HG03135 (cell line): ENCODE data around the gene TMEM200C.
A peak's percentile ranks its signal among the peaks of the same experiment; 100 is the strongest.

Experiments
- ATAC-seq: cut with Tn5 transposase; IDR thresholded peaks from one replicate; pipeline ENCODE4 v1.9.1; 2021; ENCODE audit warnings: mild to moderate bottlenecking, moderate library complexity; ENCODE audit not compliant: unreplicated experiment

Gene TMEM200C

DNA sequence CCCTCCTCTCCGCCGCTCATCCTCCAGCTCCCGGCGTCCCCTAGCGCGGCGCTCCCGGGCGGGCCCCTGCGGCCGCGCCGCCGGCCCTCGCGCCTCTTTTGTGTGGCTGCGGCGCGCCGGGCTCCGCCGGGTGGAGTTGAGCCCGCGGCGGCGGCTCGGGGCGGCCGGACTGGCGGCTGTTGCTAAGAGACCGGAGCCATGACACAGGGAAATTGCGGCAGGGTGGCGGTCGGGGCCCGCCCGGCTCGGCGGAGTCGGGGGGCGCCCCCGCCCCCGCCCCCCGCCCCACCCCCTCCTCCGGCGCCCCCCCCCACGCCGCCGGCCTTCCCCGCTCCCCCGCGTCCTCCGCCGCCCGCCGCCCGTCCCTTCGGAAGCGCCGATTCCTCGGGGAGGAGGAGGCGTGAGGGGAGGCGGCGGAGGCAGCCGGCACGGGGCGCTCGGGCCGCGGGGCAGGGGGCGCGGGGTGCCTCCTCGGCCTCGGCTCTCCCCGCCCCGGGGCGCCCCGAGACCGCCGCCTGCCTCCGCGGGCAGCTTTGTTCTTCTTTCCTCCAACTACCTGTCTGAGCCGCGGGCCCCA is at the start of gene TMEM200C:
Gene TMEM200C (minus strand): TSS at position 224 of the 577 bp plus-strand sequence. CDS start 3,459 bp downstream, outside the sequence.
- peak; percentile 48 for ATAC-seq

DNA sequence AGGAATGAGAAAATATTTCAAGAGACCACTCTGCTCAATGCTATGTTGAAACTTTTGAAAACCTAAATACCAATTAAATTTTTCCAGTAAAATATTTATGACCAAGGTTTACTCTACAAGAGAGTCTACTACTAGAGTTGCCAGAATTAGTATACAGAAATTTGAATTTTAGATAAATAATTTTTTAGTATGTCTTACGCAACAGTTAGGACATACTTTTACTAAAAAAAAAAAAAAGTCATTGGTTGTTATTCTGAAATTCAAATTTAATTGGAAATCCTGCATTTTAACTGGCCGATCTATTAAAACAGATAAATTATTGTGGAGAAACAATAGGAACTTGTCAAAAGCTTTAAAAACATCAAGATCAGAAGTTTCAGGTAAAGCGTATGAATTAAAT is 49.1 kb upstream of the TMEM200C start:
- ATAC-seq: no peak

DNA sequence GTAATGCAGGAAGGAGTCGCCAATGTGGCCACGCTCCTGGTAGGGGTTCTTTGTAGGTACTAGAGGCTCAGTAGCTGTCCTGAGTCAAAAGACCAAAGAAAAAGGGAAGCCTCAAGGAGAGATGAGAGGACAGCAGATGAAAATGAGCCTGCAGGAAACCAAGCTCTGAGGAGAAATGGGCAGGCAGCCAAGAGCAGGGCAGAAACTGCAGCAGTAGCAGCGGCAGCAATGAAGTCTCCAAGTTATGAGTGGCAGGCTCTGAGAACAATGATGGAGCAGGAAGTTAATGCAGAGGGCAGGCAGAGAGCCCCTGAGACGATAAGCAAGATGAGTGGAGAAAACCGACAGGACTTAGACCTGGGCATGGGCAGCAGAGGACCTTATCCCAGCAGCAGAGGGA is 48.2 kb upstream of the TMEM200C start:
- ATAC-seq: no peak

GRCh38 chr18:5942591-5942990 is 47.3 kb upstream of the TMEM200C start:
- ATAC-seq: no peak

DNA sequence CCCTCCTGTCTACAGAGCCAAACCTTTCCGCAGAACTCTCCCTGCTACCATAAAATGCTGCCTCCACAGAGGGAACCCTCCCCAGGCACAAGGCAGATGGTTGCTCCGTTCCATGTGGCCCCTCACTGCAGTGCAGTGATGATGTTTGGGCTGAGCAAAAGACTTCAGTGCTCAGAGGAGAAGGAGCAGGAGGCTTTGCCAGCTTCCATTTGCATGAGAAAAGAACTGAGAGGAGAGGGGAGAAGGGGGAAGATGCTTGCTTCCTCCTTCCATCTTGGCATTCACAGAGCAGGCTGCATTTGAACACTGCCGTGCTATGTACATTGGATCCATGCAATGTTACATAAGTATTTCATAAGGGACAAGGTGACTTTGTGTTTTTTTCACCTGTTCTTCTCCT is 46.6 kb upstream of the TMEM200C start:
- ATAC-seq: no peak

DNA sequence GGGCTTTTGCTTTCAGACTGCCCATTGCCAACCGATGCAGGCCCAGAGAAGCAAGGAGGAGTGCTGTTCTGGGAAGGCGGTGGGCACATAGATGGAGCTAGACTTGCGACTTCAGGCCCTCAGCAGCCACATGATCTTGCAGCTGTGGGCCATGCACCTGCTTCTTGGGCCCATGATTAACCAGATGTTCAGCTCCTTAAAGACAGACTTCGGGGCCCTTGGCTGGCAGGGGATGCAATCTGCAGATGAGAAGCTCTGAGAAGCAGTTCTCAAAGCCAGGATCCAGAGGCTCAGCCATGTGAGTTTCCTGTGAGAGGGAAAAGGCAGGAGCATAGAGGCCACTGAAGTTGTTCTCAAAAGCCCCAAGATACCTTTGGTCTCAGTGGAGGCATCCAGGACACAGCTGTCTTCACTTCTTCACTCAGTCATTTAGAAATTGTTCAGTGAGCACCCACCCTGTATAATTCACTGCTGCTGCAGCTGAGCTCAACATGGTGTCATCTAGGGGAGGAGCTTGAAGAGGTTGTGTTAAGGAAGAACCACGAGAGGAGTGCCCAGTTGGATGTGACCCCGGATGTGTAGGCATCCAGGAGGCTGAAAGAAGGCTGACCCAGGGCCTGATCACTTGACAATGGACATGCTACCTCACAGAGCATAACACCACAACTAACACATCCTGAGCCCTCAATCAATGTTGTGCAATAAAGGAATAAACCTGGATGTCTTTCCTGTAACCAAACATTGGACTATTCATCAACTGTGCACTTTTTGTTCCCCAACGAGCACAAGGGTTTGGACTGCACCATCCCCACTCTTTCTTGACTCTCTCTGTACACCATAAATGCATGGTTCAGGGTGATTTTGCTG is 44.7 kb upstream of the TMEM200C start:
- no peak for ATAC-seq

GRCh38 chr18:5937795-5938194 is 42.5 kb upstream of the TMEM200C start:
- ATAC-seq: no peak

- no peak for ATAC-seq
Measured at GRCh38 chr18:5937121-5937520, 41.8 kb upstream of the TMEM200C start.

GRCh38 chr18:5930789-5931188 is 35.5 kb upstream of the TMEM200C start:
- no peak for ATAC-seq

- no peak for ATAC-seq
Measured at GRCh38 chr18:5918205-5918858, 23.0 kb upstream of the TMEM200C start.

- no peak for ATAC-seq
Measured at GRCh38 chr18:5914951-5915350, 19.6 kb upstream of the TMEM200C start.

- no peak for ATAC-seq
Measured at GRCh38 chr18:5914016-5914415, 18.7 kb upstream of the TMEM200C start.

DNA sequence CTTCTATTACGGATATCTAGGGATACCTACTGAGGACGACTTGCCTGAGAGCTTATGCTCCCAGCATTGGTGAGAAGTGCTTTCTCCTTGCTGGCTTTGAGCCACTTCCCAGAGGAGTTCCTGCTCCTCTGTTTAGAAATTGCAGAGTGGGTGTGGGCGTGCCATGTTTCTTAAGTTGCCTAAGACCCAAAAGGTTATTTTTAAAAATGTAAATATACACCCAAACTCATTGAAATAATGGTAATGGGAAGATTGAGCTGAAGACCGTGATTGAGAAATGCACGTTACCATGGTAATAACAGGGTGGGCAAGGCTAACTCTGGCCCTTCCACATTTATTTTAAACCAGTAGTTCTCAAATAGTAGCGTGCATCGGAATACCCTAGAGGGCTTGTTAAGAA is 17.2 kb upstream of the TMEM200C start:
- ATAC-seq: no peak

GRCh38 chr18:5909125-5909524 is 13.8 kb upstream of the TMEM200C start:
- no peak for ATAC-seq

DNA sequence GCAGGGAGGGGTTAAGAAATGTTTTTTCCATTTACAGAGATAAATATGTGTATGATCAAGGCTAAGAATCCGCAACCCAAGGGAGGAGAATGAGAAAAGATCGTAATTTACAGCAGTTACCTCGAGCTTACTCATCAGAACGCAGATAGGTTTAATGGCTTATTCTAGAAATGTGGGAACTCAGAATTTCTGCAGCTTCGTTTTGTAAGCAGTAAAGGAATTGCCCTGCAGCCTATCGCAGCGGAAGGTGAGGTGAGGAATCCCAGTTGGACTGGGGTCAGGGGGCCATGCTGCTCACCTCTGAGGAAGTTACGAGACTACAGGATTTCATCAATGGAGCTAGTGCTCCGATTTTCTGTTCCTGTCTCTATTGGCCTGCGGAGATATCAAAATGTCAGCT is 8.1 kb upstream of the TMEM200C start:
- ATAC-seq: no peak

GRCh38 chr18:5900262-5900661 is 4.9 kb upstream of the TMEM200C start:
- no peak for ATAC-seq

DNA sequence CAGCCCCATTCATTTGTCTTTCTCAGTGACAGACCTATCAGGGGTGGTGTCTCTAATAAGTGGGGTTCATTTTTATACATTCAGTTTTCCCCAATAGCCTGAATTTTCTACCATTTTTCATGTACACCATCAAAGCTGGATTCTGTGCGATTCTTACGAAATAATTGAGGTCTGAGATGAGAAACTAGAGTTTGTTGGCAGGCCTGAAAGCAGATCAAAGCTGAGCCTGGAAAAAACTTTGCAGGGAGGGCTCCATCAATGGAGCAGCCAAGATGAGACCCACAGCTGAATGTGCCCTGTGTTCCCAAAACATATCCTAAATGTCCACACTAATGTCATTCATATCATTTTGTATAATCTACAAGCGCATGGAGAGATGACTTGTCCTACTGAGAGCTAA is 4.5 kb upstream of the TMEM200C start:
- no peak for ATAC-seq

DNA sequence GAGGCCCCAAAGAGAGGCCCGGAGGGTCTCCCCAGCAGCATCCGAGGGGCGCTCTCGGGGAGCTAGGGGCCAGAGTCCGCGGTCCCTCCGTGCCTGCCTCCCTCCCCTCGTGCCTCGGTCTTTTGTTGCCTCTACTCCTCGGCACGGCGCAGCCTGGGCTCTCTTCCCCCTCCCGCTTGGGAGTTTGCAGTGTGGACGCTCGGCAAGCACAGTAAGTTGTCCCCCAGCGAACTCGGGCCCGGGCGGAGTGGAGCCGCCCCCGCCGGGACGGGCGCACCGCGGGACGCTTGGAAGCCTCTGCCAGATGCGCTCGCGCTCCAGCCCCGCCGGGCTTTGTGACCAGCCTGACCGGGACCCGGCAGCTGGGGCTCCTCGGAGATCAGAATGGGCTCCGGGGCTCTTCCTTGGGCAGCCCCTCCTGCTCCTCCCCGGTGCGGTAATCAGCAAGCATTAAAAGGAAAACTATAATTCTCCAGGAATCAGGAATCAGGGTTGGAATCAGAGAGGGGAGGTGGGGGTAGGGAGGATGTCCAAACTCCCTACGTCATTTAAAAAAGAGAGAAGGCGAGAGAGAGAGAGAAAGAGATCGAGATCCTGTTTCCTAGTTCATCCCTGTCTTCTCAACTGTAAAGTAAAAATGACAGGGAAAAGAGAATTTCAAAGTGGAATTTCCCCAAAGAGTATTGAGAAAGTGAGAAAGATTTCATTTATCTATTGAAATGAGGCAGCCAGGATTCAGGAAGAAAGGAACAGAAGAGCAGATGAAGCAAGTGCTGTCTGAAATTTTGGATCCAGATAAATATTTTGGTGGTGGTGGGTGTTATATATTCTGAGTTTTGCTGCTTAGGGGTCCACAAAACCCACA is 786 bp upstream of the TMEM200C start:
- ATAC-seq: no peak

GRCh38 chr18:5894611-5895298 is 567 bp downstream of the TMEM200C start:
- peak; percentile 11 for ATAC-seq

DNA sequence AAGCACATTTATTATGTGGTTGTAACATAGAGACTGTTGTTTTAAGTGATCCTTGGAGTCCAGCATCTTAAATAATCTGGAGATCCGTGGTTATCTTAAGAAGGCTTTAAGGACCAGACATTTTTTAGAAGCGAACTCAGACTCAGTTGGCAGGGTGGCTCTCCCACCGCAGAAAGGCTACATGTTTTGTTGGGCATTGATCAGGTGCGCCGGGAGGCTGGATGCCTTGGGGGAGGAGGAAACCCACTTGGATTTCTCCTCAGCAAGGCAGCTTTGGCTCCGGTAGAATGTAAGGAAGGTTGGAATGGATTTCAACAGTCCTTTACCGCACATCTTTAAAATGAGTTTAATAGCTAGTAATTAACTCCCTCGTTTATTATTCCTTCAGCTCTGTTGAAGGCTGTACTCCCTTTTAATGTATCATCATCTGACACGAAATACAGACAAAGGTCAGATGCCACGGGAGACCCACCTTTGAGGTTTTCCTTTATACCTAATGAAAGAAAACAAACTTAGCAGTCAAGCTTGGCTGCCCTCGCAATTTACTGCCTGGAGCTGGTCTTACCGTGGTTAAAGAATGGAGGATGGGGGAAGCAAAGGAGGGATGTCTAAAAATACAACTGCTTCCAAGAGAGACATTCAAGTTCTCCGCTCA is 1.2 kb downstream of the TMEM200C start:
- no peak for ATAC-seq
